B cell (primary cell): ENCODE measurements around the gene CEACAM16.

ENCODE experiments used
- CTCF ChIP-seq: fragments of 200-600 bp; IDR thresholded peaks from one replicate; pipeline ENCODE4 v1.8.0; 2022; ENCODE audit warnings: antibody characterized with exemption, mild to moderate bottlenecking
- EZH2 ChIP-seq: IDR thresholded peaks from 2 replicates; pipeline ENCODE4 v1.6.1; 2012; ENCODE audit warnings: borderline replicate concordance, low read depth, mild to moderate bottlenecking, moderate library complexity, low read length; ENCODE audit not compliant: insufficient read depth, poor library complexity, severe bottlenecking

DNA sequence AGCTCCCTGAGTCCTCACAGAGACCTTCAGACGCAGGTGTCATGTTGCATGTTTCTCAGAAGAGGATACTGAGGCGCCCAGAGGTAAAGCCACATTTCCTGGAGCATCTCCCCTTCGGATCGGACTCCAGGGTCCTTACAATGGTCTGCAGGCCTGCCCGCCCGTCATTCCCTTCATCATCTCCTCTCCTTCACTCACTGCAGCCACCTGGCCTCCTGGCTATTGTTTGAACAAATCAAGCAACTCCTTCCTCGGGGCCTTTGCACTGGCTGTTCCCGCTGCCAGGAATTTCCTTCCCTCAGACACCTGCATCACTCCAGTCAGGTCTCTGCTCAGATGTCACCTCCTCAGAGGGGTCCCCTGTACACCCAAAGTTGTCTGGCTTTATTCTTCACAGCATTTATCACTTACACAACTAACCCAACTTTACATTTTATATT, 20.3 kb downstream of the CEACAM16 start:
- no peak for TF ChIP-seq CTCF
- no peak for TF ChIP-seq EZH2
